Adrenal gland (tissue), 5 donors: ENCODE results near the gene C8B.

ENCODE experiments used
- CTCF ChIP-seq, 6 experiments: fragments of 450-650 bp in 4 of 6; fragments of 200-600 bp in 2 of 6; sonication (generic) in 1 of 6; IDR thresholded peaks; 1 replicate in 5 of 6; 2 replicates in 1 of 6; pipeline versions ENCODE4 v1.5.1 to v1.8.0; 2016 to 2021; ENCODE audit warnings: antibody characterized with exemption in 6 of 6, mild to moderate bottlenecking in 2 of 6, moderate library complexity in 1 of 6
- POLR2A ChIP-seq, 2 donors: fragments of 450-650 bp; IDR thresholded peaks; one replicate each; pipeline ENCODE4 v1.6.1; 2017; ENCODE audit warnings: antibody characterized with exemption in 2 of 2, mild to moderate bottlenecking in 2 of 2, moderate library complexity in 1 of 2
- donor health status: DM: no; HTN: no; CAD: no.

DNA sequence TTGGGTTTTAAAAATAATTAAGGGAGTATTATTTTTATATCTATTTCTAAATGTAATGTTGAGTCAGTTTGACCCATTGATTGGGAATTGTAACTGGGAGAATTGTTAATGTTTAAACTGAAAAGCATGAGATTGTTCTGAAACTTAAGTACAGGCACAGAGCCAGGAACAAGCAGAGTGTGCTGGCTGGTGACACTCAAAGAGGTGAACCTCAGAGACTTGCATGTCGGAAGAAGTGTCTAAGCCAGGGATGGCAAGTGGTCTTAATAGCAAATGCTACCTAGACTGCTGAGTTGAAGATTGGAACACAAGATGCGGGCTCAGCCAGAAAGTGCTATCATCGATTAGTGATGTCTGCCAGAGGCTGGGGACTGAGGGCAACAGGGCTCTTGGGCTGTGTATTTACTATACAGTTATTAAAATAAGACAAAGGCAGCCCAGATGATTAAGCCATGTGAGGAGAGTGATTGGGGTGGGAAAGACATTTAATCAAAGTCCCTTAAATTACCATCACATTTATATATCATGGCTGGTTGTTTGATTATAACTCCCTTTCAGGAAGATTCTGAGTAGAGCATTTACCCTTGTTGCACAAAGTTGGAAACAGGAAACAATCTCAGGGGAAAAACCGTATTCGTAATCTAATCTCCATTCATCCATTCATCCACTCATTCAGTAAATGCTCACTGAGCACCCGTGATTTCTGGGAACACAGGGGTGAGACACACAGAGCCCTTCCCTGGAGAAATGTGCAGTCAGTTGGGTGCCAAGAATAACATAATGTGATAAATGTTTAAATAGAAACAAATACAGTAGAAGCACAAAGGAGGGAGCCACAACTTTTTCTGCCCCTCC, 68.4 kb downstream of the C8B start:
- TF ChIP-seq CTCF (IDR thresholded peaks at IDR 0.05) (no peak), POLR2A (IDR thresholded peaks at IDR 0.05) (no peak)
